Retinal pigment epithelial cell (primary cell): Measurements from ENCODE around the gene TSGA10IP.

ENCODE experiments used
- DNase-seq: peaks from one replicate; pipeline ENCODE4 v3.0.0-alpha.2; 2010; ENCODE audit warnings: low read depth
- H3K4me3 ChIP-seq: 2 replicates; pipeline ENCODE4 v1.5.1; 2011; ENCODE audit warnings: mild to moderate bottlenecking, low read length, control low read depth, moderate library complexity
- TF ChIP-seq, protein P1 (sequence below): conservative IDR thresholded peaks from 2 replicates; pipeline ENCODE4 v1.5.1; 2011; ENCODE audit warnings: low read depth, low read length, control low read depth, inconsistent platforms

TSGA10IP gene

DNA sequence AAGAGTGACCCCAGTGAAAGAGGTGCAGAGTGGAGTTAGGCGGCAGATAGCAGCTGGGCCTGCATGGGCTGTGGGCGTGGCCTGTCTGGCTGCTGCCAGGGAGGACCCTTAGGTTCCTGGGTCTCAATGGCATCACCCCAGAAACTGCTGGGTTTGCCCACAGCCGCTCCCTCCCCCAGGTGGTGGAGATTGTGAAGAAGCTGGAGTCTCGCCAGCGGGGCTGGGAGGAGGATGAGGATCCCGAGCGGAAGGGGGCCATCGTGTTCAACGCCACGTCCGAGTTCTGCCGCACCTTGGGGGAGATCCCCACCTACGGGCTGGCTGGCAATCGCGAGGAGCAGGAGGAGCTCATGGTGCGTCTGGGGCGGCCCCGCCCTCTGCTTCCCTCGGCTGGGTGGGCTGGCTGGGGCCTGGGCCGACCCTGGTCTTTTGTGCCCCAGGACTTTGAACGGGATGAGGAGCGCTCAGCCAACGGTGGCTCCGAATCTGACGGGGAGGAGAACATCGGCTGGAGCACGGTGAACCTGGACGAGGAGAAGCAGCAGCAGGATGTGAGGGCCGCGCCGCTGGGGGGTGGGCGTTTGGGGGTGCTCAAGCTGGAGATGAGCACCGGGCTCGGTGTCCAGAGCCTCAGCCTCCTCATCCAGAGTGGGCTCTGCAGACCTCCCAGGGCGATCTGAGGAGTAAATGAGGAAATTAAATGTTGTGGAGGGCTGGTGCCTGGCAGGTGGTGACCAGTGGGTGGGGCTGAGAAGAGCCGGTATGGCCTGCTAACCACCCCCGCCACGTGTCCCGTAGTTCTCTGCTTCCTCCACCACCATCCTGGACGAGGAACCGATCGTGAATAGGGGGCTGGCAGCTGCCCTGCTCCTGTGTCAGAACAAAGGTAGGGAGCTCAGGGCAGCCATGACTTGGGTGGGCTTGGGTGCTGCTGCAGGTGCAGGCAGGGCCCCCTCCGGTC lies 31.2 kb downstream of the TSGA10IP start:
- TF ChIP-seq, protein P1, sequence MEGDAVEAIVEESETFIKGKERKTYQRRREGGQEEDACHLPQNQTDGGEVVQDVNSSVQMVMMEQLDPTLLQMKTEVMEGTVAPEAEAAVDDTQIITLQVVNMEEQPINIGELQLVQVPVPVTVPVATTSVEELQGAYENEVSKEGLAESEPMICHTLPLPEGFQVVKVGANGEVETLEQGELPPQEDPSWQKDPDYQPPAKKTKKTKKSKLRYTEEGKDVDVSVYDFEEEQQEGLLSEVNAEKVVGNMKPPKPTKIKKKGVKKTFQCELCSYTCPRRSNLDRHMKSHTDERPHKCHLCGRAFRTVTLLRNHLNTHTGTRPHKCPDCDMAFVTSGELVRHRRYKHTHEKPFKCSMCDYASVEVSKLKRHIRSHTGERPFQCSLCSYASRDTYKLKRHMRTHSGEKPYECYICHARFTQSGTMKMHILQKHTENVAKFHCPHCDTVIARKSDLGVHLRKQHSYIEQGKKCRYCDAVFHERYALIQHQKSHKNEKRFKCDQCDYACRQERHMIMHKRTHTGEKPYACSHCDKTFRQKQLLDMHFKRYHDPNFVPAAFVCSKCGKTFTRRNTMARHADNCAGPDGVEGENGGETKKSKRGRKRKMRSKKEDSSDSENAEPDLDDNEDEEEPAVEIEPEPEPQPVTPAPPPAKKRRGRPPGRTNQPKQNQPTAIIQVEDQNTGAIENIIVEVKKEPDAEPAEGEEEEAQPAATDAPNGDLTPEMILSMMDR, result no peak
- H3K4me3 ChIP-seq, result no peak overlapping the region
- no peak for DNase-seq

DNA sequence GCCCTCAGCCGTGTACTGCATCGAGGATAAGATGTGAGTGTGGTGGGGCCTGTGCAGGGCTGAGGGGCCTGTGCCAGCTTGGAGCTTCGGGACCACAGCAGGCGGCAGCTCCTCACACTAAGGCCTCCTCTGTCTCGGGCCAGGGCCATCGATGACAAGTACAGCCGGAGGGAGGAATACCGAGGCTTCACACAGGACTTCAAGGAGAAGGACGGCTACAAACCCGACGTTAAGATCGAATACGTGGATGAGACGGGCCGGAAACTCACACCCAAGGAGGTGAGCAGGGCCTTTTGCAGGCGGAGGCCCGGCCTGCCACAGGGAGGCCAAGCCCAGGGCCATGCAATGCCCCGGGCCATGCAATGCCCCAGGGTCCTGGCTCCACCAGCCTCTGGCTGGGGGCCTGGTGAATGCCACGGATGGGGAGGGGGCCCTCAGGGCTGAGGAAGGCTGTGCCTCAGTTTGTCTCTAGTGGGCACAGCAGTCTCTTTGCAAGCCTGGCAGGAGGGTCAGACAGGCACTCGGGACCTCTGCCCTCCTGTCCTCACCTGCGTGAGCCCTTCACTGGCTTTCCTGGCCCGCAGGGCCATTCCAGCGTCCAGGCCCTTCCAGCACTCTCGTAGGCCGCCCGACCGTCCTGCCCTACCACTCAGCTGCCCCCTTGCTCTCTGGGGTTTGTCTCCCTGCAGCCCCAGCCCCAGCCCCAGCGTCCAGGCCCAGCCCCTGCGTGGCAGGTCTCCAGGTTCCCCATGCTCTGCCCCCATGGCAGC lies 32.5 kb downstream of the TSGA10IP start:
- no peak for DNase-seq
- TF ChIP-seq, protein P1, result no peak
- no peak overlapping the region for H3K4me3 ChIP-seq

DNA sequence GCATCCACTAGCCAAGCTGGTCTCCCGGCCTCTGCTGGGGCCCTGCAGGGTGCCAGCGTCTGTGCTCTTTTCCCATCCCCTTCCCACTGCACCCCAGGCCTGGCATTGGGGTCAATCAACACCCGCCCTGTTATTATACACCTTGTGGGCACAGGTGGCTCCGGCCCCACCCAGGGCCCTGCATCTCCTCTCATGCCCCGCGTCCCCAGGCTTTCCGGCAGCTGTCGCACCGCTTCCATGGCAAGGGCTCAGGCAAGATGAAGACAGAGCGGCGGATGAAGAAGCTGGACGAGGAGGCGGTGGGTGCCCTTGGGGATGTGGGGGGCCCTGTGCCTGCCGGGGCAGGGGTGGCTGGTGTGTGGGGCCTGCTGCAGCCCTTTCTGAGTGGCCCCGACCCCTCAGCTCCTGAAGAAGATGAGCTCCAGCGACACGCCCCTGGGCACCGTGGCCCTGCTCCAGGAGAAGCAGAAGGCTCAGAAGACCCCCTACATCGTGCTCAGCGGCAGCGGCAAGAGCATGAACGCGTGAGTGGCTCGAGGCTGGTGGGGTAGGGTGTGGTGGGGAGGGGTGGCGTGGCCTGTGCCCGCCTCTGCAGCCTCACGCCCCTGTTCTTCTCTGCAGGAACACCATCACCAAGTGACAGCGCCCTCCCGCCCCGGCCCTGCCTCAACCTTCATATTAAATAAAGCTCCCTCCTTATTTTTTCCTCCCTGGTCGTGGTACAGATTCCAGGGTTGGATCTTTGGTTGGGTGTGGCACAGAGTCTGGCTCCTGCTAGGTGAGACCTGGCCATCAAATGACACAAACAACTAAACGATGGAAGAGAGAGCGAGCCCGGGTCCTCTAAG lies 33.3 kb downstream of the TSGA10IP start:
- TF ChIP-seq, protein P1, result no peak
- DNase-seq, result no peak
- H3K4me3 ChIP-seq, result no peak overlapping the region

DNA sequence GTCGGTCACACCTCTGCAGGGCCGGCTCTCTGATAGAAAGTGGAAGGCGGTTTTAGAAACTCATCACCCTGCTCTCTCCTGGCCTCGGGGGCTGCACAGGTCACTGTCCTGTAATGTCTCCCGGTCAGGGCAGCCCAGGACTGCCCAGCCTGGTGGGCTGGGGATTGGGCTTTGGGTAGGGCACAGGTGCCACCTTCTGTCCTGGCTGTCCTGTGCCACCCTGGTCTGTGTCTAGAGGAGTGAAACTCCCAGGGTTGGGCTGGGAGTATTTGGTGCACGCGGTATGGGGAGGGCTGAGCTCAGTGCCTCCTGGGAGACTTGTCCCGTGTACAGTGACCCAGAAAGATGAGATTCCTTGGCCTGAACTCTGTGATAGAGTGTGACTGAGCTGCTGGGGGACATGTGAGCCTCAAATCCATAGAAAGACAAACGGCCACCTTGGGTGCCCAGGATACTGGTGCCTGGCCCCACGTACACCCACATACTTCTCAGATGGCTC lies 34.0 kb downstream of the TSGA10IP start:
- H3K4me3 ChIP-seq, result no peak overlapping the region
- DNase-seq, result no peak
- TF ChIP-seq, protein P1, result no peak

DNA sequence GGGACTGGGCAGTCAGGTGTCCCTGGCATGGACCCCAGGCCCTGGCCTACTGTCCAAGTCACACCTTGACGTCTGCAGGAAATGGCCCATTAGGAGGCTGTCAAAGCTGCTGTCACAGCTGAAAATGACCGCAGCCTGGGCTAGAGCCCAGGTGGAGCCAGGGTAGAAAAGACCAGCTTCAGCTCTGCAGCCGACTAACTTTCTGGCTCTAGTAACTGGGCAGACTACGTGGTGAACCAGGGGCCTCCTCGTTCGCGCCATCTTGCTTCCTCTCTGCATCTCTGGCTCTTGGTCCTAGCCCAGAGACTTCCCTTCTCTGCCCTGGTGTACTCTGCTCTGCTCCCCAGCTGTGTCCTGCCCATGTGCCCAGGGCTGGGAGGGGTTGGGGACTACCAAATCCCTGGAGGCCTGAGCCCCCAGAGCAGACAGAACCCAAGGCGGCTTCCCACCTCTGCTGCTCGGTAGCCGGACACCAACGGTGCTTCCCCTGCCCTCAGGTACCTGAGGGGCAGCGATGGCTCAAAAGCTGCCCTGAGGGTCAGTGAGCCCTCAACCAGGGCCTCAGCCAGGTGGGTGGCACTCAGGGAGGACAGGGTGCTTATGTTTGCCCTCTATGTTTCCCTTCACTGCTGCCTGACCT lies 35.9 kb downstream of the TSGA10IP start:
- H3K4me3 ChIP-seq, result no peak overlapping the region
- DNase-seq, result no peak
- TF ChIP-seq, protein P1, result no peak
